ENCODE data around the gene FAM120A. TPM values are rescaled to one million over a fixed set of nuclear protein-coding genes. Genes with fewer than 3 reads are reported as not detected.

FAM120A gene
- polyA plus RNA-seq, 3 donors, result 73.8 to 83.0 (median 75.7) TPM

GRCh38 chr9:93531374-93531773 is 79.9 kb downstream of the FAM120A start:
- no peak for DNase-seq (ENCODE audit: extremely low read depth in 1 of 11, low read depth in 9 of 11, low spot score in 4 of 11)

- DNase-seq (ENCODE audit: extremely low read depth in 1 of 11, low read depth in 9 of 11, low spot score in 4 of 11), result no peak
Measured at GRCh38 chr9:93532141-93532540, 80.7 kb downstream of the FAM120A start.

- no peak for DNase-seq (ENCODE audit: extremely low read depth in 1 of 11, low read depth in 9 of 11, low spot score in 4 of 11)
Measured at GRCh38 chr9:93533863-93534262, 82.4 kb downstream of the FAM120A start.

GRCh38 chr9:93536167-93536566 is 84.7 kb downstream of the FAM120A start:
- no peak for DNase-seq (ENCODE audit: extremely low read depth in 1 of 11, low read depth in 9 of 11, low spot score in 4 of 11)

DNA sequence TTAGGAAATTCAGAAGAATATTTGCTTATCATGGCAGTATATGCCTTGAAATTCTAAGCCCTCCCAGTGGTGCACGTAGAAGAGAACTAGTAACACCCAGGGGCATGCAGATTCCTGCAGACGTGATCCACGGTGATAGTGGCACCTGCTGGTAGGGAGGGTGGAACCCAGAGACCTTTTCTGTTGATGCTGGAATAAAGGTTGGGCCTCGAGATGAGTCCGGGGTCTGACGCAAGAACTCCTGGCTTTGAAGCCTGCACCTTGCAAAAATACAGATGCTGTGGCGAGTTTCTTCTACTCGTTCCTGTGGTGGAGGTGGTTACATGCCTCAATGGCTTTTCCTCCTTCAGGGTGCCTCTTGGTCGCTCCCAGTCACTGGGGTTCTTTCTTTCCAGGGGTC is 85.4 kb downstream of the FAM120A start:
- DNase-seq (ENCODE audit: extremely low read depth in 1 of 11, low read depth in 9 of 11, low spot score in 4 of 11), result no peak

DNA sequence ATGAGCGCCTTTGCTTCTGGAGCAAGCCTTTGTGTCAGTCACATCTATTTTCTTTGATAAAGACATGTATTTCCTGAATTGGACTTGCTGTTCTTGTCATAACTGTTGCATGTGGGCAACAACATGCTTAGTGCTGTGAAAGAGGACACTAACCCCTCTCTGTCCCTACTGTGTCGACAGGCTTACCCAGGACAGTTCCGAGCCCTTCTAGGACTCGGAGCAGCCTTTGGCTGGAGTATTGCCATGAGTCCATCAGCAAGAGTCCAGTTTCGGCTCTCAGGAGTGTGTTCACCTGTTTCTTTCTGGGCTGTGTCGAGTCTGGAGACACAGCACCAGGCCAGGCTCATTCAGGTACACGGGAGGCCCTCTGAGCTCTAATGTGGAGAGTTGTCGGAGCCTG is 88.8 kb downstream of the FAM120A start:
- DNase-seq (ENCODE audit: extremely low read depth in 1 of 11, low read depth in 9 of 11, low spot score in 4 of 11), result no peak

GRCh38 chr9:93541005-93541404 is 89.5 kb downstream of the FAM120A start:
- DNase-seq (ENCODE audit: extremely low read depth in 1 of 11, low read depth in 9 of 11, low spot score in 4 of 11), result no peak

DNA sequence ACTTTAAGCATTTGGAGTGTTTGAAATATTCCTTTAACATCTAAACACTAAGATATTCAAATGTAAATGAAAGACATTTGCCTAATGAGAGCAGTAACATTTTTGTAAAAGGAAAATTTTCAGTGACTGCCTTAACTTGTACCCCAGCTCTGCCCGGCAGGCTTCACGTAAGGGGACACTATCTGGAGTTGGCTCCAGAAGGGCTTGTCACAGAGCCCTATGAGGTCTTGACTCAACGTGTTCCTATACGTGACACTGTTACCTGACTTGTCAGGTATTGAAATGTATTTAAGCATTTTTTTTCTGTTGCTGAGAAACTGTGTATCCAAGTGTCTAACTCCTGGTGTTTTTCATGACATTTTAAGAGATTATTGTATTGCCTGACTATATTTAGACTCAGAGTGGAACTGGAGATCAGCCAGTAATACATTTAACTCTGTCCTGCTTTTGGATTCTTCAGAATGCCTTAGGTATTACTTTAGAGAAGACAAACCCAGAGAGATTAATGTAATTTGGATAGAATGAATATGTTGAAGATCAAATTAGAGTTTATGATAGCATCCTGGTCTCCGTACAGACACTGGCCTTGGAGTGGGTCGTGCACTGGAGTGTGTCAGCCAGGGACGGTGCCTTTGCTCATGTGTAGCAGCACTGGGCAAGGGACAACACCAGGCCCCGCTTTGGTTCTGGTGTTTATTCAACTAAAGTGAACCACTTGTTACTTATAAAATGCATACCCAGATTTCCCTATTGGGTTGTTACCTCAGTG is 90.3 kb downstream of the FAM120A start:
- no peak for DNase-seq (ENCODE audit: extremely low read depth in 1 of 11, low read depth in 9 of 11, low spot score in 4 of 11)

- no peak for DNase-seq (ENCODE audit: extremely low read depth in 1 of 11, low read depth in 9 of 11, low spot score in 4 of 11)
Measured at GRCh38 chr9:93543117-93543516, 91.6 kb downstream of the FAM120A start.

DNA sequence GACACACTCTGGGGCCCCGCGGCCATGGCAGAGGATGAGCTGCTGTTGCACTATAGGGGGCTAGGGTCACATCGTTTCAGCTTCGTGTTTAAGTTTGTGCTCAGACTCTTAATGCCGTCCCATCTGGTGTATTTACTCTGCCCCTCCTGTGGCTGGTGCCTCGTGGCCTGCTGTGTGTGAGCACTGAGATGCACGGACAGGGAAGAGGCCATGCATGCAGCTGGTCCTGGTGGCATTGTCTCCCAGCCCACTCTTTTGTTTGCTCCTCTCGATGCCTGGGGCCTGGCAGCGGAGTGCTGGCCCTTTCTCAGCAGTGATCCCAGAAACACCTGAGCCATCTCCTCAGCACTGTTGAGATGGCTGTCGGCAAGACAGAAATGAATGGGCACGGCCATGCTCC is 94.9 kb downstream of the FAM120A start:
- no peak for DNase-seq (ENCODE audit: extremely low read depth in 1 of 11, low read depth in 9 of 11, low spot score in 4 of 11)

DNA sequence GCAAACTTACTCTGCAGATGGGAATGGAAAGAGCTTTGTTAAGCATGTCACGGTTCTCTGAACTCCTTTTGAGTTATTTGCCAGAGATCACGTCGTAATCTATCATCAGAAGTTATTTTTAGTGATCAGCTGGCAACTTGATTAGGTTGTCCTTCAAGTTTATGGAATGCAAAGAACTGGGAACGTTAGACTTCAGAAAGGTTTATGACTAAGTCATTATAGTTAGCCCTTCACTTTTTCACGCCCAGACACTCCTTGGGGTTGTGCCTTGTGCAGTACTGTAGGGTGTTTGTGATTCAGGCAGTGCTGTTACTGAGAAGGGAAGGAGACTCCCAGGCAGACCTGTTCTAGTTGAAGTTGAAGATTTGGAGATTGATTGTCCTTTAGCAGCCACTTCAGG is 98.1 kb downstream of the FAM120A start:
- DNase-seq (ENCODE audit: extremely low read depth in 1 of 11, low read depth in 9 of 11, low spot score in 4 of 11), result peak in 1 of 11 donors; percentile 13

GRCh38 chr9:93552923-93553322 is 101.4 kb downstream of the FAM120A start:
- DNase-seq (ENCODE audit: extremely low read depth in 1 of 11, low read depth in 9 of 11, low spot score in 4 of 11), result no peak

DNA sequence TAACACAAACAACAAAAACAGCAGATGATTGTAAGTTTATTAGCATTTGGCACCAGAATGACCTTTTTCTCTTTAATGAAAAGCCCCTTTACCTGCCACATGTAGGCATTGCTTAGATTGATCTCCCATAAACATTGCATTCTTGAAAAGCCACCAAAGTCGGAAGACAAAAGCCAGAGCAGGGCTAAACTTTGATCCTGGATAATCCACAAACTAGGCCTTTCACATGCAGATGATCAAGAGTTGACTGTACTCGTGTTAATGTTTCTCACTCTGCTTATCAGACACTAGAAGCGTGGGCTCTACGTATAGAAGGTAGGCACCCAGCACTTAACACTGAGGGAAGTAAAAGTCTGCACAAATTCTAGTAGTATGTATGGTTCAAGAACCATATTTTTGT is 103.9 kb downstream of the FAM120A start:
- DNase-seq (ENCODE audit: extremely low read depth in 1 of 11, low read depth in 9 of 11, low spot score in 4 of 11), result no peak

DNA sequence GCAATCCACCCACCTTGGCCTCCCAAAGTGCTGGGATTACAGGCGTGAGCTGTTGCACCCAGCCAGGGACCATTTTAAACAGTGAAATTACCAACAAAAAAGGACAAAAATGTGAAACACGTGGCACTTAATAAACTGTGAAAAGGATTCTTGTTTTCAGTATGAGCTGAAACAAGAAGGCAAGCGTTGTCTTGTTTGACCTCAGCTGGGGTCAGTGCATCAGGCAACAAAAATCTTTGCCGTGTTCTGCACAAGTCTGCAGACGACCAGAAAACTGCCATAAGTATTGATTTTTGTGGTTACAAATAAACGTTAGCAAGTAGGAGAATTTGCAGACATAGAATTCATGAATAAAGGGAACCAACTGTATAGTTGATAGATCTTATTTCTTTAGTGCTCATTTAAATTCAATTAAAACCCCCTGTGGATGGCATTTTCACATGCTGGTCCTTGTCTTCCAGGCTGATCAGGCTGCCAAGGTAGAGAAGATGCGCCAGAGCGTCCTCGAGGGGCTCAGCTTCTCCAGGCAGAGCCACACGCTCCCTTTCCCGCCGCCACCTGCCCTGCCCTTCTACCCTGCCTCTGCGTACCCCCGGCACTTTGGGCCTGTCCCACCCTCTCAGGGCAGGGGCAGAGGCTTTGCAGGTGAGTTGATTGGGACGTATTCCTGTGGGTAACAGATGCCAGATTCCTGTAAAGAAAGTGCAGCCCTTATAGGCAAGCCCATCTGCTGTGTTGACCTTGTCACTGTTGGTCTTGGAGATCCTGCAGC is 106.1 kb downstream of the FAM120A start:
- no peak for DNase-seq (ENCODE audit: extremely low read depth in 1 of 11, low read depth in 9 of 11, low spot score in 4 of 11)

GRCh38 chr9:93558503-93558902 is 107.0 kb downstream of the FAM120A start:
- DNase-seq (ENCODE audit: extremely low read depth in 1 of 11, low read depth in 9 of 11, low spot score in 4 of 11), result no peak

- DNase-seq (ENCODE audit: extremely low read depth in 1 of 11, low read depth in 9 of 11, low spot score in 4 of 11), result no peak
Measured at GRCh38 chr9:93560991-93561390, 109.5 kb downstream of the FAM120A start.

DNA sequence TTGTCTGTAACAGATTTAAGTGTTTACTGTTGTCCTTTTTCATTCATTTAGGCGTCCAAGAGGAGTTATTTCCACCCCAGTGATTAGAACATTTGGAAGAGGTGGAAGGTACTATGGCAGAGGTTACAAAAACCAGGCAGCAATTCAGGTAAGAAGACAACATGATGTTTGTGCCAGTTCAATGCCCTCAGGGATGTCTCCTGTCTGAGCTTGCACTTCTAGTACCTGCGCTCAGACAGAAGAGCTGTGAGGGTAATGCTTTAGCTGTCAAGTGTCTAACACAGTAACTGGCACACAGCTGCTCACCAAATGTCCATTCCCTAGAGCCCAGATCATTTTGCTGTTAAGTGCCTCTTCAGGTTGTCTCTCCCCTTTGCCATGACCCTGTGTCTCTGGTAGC is 110.7 kb downstream of the FAM120A start:
- DNase-seq (ENCODE audit: extremely low read depth in 1 of 11, low read depth in 9 of 11, low spot score in 4 of 11), result no peak

GRCh38 chr9:93565089-93565488 is 113.6 kb downstream of the FAM120A start:
- DNase-seq (ENCODE audit: extremely low read depth in 1 of 11, low read depth in 9 of 11, low spot score in 4 of 11), result no peak

GRCh38 chr9:93566408-93567270 is 115.2 kb downstream of the FAM120A start:
- DNase-seq (ENCODE audit: extremely low read depth in 1 of 11, low read depth in 9 of 11, low spot score in 4 of 11), result peak; percentile 84 to 97 (median 93)
